GM12891 (cell line): ENCODE measurements around the gene SLCO4C1.

ENCODE experiments used
- PAX5 ChIP-seq: IDR thresholded peaks from 2 replicates; pipeline ENCODE4 v1.6.1; 2011; ENCODE audit warnings: low read length, moderate library complexity, mild to moderate bottlenecking; ENCODE audit not compliant: insufficient read depth, severe bottlenecking
- POLR2A ChIP-seq: IDR thresholded peaks from 2 replicates; pipeline ENCODE4 v1.6.1; 2011; ENCODE audit warnings: low read depth, low read length, control low read depth
- POLR2AphosphoS5 ChIP-seq: IDR thresholded peaks from 2 replicates; pipeline ENCODE4 v1.6.1; 2011; ENCODE audit warnings: low read depth, low read length, control low read depth
- POU2F2 ChIP-seq: IDR thresholded peaks from 2 replicates; pipeline ENCODE4 v1.6.1; 2011; ENCODE audit warnings: low read depth, mild to moderate bottlenecking, control low read depth, low read length, moderate library complexity
- SPI1 ChIP-seq: IDR thresholded peaks from 2 replicates; pipeline ENCODE4 v1.6.1; 2011; ENCODE audit warnings: low read depth, low read length, control low read depth
- TAF1 ChIP-seq: IDR thresholded peaks from 2 replicates; pipeline ENCODE4 v1.6.1; 2011; ENCODE audit warnings: low read depth, low read length, control low read depth

DNA sequence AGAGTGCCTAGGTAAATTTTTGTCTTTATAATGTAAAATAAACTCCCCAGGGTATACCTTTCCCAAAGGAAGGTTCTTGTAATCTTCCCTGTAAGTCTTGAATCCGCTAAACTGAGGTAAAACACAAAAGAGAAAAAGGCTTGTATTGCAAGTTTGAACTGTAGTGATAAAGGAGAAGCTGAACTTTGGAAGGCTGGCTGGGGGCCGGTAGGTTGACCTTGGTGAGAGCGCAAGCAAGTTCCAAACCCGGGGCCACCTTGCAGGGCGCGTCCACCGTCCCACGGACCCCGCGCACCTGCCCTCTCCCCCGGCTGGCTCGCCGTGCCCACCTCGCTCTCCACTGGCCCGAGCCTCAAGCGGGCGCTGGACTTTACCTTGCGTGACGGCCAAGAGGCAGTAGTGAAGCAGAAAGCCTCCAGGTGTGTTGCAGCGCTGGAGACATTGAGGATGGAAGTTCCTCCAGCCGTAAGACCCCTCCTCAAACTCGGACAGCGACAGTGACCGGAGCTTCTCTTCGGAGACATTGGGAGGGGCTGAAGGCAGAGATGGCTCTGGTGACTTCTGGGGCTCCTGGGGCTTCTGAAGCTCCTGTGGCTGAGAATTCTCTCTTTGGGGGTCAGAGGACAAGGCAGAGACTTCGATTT lies 428 bp downstream of the SLCO4C1 start:
- TF ChIP-seq POLR2A (no peak), SPI1 (no peak), POLR2AphosphoS5 (no peak), TAF1 (no peak), POU2F2 (no peak), PAX5 (no peak)
